ENCODE data around the gene KCNG2.
A peak's percentile ranks its signal among the peaks of the same experiment; 100 is the strongest.

Gene KCNG2

DNA sequence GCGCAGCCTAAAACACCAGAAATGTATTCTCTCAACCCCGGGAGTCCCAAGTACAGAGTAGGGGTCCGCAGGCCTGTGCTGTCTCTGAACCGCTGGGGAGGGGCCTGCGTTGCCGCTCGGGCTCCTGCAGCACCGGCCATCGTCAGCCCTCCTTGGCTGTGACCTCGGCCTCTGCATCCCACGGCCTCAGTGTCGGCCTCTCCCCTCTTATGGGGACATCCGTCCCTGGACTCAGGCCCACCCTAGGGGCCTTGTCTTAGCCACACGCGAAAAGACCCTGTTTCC lies 50.5 kb downstream of the KCNG2 start:
- no peaks in the 10 kb centered on the region; the same call in 1 of the 2 replicates for H3K9me3 ChIP-seq
- no peak overlapping the region for H3K4me3 ChIP-seq
- in situ Hi-C loops (cut with MboI; ENCODE audit: low sequenced_read_pairs), result no loop called here
- H3K36me3 ChIP-seq (replicated peaks), result no peaks in the 10 kb centered on the region
- H3K27me3 ChIP-seq (ENCODE audit: low read depth), result no peaks in the 10 kb centered on the region
- DNase-seq (ENCODE audit: low spot score in 2 of 2), result no peak
- H3K4me1 ChIP-seq, result no peaks in the 10 kb centered on the region

DNA sequence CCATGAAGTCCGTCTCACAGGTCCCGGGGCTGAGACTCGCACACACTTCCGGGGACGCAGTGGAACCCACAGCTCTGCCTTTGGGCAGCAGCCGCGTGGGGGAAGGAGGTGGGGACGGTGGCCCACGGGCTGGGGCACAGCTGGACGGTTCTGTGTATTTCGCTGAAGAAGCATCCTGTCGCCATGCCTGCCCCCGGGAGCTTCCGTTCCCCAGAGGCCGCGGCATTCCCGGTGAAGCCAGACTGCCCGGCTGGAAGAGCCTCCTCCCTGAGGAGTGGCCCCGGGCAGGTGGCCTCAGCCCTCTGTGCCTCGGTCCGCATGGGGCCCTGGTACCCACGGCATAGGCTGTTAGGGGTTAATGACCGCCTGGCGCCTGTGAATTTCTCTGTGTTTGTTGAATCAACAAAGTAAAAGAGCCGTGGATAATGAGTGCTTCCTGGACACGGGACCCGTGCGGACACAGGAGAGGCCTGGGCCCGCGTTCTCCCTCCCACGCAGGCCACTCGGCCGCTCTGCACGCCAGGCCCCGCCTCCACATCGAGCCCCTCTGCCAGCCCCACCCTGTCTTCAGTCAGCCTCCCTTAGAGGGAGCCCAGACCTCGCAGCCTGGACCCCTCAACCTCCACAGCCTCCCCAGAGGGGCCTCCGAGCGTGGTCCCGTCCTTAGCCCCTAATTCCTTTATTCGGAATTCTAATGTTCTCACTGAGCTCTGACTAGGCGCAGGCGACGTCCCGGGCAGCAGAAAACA lies 51.0 kb downstream of the KCNG2 start:
- no peaks in the 10 kb centered on the region for H3K4me1 ChIP-seq
- H3K27me3 ChIP-seq (ENCODE audit: low read depth), result no peaks in the 10 kb centered on the region
- DNase-seq (ENCODE audit: low spot score in 2 of 2), result no peak
- in situ Hi-C loops (cut with MboI; ENCODE audit: low sequenced_read_pairs), result no loop called here
- H3K36me3 ChIP-seq (replicated peaks), result no peaks in the 10 kb centered on the region
- H3K4me3 ChIP-seq, result no peak overlapping the region
- H3K9me3 ChIP-seq, result no peaks in the 10 kb centered on the region; the same call in 1 of the 2 replicates

DNA sequence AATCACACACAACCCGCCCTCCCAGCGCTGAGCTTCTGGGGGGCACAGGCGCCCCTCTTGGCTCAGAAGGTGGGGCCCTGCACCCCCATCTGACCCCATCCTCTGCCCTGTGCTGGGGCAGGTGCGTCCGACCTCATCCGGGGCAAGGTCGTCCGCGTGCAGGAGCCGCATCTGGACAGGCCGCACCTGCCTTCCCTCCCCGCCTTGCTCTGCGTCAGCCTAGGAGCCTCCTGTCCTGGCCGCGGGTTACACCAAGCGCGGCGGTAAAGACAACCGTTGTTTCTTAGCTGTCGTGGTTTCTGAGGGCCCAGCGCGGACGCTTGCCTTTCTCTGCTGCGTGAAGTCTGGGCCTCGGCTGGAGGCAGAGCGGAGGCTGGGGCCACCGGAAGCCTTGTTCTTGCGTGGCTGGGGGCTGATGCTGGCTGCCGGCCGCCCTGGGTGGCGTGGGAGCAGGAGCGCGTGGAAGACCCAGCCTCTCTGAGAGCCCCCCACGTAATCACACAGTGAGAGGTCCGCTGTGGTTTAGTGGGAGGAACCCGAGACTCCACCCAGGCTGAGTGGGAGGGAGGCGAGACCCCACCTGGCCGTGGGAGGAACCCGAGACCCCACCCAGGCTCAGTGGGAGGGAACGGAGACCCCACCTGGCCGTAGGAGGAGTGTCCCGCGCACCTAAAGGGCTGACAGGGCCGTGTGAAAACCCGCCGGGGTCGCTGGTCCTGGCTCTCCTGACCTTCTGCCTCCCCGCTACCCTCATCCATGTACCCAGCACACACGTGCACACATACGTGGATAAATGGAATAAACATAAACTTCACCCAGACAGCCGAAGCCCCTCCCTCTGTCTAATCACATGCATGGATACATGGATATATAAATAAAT lies 51.8 kb downstream of the KCNG2 start:
- Histone ChIP-seq H3K27me3 (ENCODE audit: low read depth) (no peaks in the 10 kb centered on the region), H3K4me3 (no peak overlapping the region), H3K9me3 (no peaks in the 10 kb centered on the region; the same call in 1 of the 2 replicates), H3K4me1 (no peaks in the 10 kb centered on the region), H3K36me3 (replicated peaks) (no peaks in the 10 kb centered on the region)
- in situ Hi-C loops (cut with MboI; ENCODE audit: low sequenced_read_pairs), result no loop called here
- no peak for DNase-seq (ENCODE audit: low spot score in 2 of 2)

DNA sequence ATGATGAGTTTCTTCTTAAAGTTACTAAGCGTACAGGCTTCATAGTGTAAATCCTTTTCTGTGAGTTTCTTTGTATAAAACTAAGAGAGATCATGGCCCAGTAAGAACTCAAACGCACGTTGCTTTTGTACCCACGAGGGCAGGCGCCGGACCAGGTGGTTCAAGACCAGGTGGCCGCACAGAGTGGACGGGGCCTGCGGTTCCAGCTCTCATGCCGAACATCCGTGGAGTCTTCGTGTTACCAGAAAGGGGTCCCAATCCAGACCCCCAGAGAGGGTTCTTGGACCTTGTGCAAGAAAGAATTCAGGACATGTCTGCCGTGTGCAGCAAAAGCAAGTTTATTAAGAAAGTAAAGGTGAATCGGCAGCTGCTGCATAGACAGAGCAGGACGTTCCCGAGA lies 53.0 kb downstream of the KCNG2 start:
- Histone ChIP-seq H3K4me3 (no peak overlapping the region), H3K4me1 (no peaks in the 10 kb centered on the region), H3K27me3 (ENCODE audit: low read depth) (no peaks in the 10 kb centered on the region), H3K9me3 (no peaks in the 10 kb centered on the region; the same call in 1 of the 2 replicates), H3K36me3 (replicated peaks) (no peaks in the 10 kb centered on the region)
- in situ Hi-C loops (cut with MboI; ENCODE audit: low sequenced_read_pairs), result no loop called here
- DNase-seq (ENCODE audit: low spot score in 2 of 2), result no peak

DNA sequence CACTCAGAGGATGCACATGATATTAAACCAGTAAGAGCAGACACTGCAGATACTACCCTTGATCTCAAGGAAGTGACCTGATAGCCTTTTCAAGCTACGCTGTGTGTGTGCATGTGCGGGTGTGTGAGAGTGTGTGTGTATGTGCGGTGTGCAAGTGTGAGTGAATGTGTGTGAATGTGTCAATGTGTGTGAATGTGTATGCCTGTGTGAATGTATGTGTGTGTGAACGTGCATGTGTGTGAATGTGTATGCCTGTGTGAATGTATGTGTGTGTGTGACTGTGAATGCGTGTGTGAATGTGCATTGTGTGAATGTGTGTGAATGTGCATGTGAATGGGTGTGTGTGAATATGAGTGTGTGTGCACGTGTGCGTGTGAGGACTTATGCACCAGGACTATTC lies 53.8 kb downstream of the KCNG2 start:
- Histone ChIP-seq H3K9me3 (no peaks in the 10 kb centered on the region; the same call in 1 of the 2 replicates), H3K27me3 (ENCODE audit: low read depth) (no peaks in the 10 kb centered on the region), H3K36me3 (replicated peaks) (no peaks in the 10 kb centered on the region), H3K4me1 (no peaks in the 10 kb centered on the region), H3K4me3 (no peak overlapping the region)
- in situ Hi-C loops (cut with MboI; ENCODE audit: low sequenced_read_pairs), result no loop called here
- no peak for DNase-seq (ENCODE audit: low spot score in 2 of 2)

DNA sequence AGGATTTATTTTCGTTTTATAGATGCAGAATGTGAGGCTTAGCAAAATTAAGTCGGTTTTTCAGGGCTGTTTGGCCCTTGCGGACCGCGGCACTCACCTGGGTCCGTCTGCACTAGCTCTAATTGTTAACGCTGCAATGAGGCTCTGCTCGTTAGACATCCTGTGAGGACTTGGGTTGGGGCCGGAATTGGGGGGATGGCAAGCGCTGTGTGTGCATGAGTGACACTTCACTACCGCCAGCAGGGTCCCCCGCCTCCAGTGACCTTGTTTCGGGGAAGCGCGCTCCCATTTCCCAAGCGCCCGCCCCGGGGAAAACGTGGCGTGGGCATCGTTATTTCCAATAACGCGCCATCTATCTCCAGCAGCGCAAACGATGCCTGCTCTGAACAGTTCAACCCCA lies 54.2 kb downstream of the KCNG2 start:
- no peaks in the 10 kb centered on the region; the same call in 1 of the 2 replicates for H3K9me3 ChIP-seq
- DNase-seq (ENCODE audit: low spot score in 2 of 2), result no peak
- H3K4me3 ChIP-seq, result no peak overlapping the region
- no peaks in the 10 kb centered on the region for H3K4me1 ChIP-seq
- H3K27me3 ChIP-seq (ENCODE audit: low read depth), result no peaks in the 10 kb centered on the region
- in situ Hi-C loops (cut with MboI; ENCODE audit: low sequenced_read_pairs), result no loop called here
- no peaks in the 10 kb centered on the region for H3K36me3 ChIP-seq (replicated peaks)

DNA sequence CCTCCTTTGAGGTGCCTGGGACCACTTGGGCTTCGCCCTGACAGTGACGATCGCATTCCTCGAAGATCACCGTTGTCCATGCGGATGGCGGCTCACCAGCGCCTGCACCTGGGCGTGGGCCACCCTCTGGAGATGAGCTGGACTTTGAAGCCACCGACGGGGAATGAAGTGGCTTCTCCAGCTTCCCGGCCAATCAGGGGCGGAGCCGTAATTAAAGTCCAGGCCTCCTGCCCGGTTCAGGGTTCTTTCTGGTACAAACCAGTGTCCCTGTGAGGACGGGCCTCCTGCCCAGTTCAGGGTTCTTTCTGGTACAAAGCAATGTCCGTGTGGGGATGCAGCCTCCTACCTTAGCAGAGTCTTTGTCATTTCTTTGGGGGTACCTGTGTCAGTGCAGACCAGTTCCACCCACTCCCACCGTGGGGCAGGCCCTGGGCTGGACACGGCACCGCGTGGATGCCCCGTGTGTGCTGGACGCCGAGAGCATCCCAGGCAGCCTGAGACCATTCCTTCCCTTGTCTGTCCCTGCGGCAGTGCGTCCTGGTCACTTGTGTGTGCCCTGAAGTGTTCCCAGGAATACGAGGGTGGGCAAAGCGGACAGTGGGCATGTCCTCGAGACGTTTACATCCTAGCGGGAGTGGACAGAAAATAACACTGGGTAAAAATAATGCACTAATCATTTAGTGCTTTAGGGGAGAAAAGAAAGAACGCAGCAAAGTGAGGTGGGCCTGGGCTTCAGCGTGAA lies 55.0 kb downstream of the KCNG2 start:
- in situ Hi-C loops (cut with MboI; ENCODE audit: low sequenced_read_pairs), result no loop called here
- no peaks in the 10 kb centered on the region for H3K27me3 ChIP-seq (ENCODE audit: low read depth)
- DNase-seq (ENCODE audit: low spot score in 2 of 2), result no peak
- no peaks in the 10 kb centered on the region for H3K36me3 ChIP-seq (replicated peaks)
- H3K9me3 ChIP-seq, result no peaks in the 10 kb centered on the region; the same call in 1 of the 2 replicates
- H3K4me1 ChIP-seq, result no peaks in the 10 kb centered on the region
- no peak overlapping the region for H3K4me3 ChIP-seq

DNA sequence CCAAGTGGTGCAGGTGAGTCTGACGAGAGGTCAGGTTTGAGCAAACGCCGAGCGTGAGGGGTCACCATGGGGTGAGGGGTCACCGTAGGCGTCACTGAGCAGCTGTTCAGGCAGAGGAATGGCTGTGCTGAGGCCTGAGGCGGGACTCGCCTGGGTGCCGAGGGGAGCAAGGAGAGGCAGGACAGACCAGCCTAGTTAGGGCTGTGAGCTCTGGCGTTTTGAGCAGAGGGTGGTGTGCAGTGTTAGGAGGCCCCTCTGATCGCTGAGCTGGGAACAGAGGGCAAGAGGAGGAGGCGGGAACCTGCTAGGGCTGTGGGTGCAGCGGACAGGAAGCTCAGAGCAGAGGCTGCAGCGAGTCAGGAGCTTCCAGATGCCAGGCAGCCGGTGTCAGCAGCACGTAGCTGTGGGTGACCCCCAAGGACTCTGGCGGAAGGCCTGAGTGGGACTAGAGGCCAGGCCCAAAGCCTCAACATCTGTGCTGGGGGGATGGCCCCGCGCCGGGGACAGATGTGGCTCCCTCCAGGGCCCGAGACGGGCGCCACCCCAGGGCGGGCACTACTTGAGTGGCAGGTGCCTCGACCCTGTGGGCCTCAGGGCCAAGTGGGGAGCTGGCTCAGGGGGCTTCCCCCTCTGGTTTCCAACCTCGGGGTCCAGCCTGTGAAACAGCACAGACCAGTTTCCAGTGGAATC lies 55.7 kb downstream of the KCNG2 start:
- H3K27me3 ChIP-seq (ENCODE audit: low read depth), result no peaks in the 10 kb centered on the region

DNA sequence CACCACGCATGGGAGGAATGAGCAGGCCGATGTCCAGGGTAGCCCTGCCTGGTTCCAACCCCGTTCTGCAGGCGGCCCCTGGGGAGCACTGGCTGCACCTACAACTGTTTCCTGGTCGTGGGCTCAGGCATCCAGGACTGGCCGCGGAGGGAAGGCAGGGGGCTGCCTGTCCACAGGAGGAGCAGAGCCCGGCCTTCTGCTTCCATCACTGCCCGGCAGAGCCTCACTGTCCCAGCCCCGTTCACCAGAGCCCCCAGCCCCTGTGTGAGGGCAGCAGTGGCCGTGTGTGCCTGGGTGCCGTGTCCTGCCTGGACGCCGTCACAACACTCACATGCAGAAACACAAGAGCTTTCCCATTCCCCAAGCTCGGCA lies 56.2 kb downstream of the KCNG2 start:
- in situ Hi-C loops (cut with MboI; ENCODE audit: low sequenced_read_pairs), result no loop called here
- H3K9me3 ChIP-seq, result no peaks in the 10 kb centered on the region; the same call in 1 of the 2 replicates

More for the DNA sequence above, 55.7 kb downstream of the KCNG2 start:
- Histone ChIP-seq H3K4me1 (no peaks in the 10 kb centered on the region), H3K36me3 (replicated peaks) (no peaks in the 10 kb centered on the region), H3K9me3 (no peaks in the 10 kb centered on the region; the same call in 1 of the 2 replicates), H3K4me3 (no peak overlapping the region)
- no peak for DNase-seq (ENCODE audit: low spot score in 2 of 2)
- in situ Hi-C loops (cut with MboI; ENCODE audit: low sequenced_read_pairs), result no loop called here

DNA sequence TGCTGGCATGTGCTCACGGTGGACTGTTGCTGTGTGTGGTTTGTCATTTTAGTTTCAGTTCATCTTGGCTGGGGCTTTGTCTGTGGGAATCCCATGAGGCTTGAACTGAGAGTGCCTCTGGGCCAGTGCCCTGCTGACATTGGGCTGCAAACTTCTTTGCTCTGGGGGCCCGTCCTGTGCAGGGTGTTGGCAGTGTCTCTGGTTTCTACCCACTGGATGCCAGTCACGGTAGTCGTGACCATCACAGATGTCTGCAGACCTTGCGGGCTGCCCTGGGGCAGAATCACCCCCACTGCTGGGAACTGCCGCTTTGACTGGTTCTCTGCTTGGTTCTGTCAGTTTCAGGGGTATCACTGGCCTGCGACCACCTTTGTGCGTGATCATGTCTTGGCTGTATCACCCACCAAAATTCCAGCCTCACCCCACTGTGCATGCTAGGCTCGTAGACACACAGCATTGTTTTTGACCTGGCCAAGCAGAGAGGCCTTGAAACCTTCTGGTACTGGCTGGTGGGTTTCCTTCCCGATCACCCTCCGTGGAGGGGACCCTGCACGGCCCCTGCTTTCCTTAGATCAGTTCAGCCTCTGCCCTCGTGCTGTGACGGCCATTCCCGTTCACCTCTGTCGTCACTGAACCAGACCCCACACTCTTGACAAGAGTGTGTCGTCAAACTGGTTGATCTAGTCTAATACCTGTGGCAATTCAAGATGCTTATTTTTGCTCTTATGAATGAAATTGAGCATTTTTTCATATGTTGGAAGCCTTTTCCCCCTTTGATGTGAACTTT lies 57.6 kb downstream of the KCNG2 start:
- in situ Hi-C loops (cut with MboI; ENCODE audit: low sequenced_read_pairs), result no loop called here
- Histone ChIP-seq H3K27me3 (ENCODE audit: low read depth) (no peaks in the 10 kb centered on the region), H3K4me1 (no peaks in the 10 kb centered on the region), H3K4me3 (no peak overlapping the region), H3K9me3 (no peaks in the 10 kb centered on the region; the same call in 1 of the 2 replicates), H3K36me3 (replicated peaks) (no peaks in the 10 kb centered on the region)
- no peak for DNase-seq (ENCODE audit: low spot score in 2 of 2)

More for the DNA sequence above, 56.2 kb downstream of the KCNG2 start:
- Histone ChIP-seq H3K4me3 (no peak overlapping the region), H3K27me3 (ENCODE audit: low read depth) (no peaks in the 10 kb centered on the region), H3K4me1 (no peaks in the 10 kb centered on the region), H3K36me3 (replicated peaks) (no peaks in the 10 kb centered on the region)
- no peak for DNase-seq (ENCODE audit: low spot score in 2 of 2)

DNA sequence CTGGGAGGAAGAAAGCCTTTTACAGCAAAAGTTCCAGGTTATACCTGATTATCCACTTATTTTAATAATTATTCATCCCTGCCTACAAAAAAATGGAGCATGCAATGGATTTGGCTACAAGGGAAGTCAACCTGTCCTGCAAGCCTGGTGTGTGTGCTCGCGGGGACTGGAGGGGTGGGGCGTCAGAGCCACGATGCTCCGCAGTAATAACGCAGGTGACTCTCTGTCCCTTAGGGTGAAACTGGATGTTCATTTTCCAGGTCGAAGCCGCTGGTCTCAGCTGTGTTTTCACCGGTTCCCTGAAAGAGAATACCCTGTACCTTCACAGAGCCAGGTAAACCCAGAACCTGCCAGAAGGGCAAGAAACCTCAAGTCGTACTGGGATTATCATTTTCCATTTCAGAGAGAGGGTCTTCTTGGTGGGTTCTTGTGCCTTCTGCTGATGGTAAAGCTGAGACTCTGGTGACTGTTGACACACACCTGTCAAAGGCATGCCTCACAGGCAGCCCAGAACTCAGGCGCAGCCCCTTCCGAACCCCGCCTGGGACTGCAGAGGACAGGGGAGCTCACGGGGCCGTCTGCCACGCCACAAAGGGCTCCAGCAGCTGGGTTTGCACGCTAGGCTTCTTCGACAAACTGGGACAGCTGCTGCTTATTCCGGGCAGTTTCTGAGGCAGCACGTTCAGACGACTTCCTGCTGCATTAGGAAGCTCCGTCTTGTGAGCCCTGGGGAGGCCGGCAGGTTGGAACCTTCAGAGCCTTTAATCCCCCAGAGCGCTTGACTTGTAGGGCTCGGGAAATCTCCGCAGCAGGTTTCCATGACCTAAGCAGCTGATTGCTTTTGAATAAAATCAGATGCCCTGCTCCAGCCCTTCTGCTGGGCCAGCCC lies 58.6 kb downstream of the KCNG2 start:
- Histone ChIP-seq H3K27me3 (ENCODE audit: low read depth) (no peaks in the 10 kb centered on the region), H3K9me3 (no peaks in the 10 kb centered on the region), H3K4me3 (no peak overlapping the region), H3K36me3 (replicated peaks) (no peaks in the 10 kb centered on the region), H3K4me1 (no peaks in the 10 kb centered on the region)
- in situ Hi-C loops (cut with MboI; ENCODE audit: low sequenced_read_pairs), result no loop called here
- DNase-seq (ENCODE audit: low spot score in 2 of 2), result peak in 1 of 2 experiments; percentile 35

DNA sequence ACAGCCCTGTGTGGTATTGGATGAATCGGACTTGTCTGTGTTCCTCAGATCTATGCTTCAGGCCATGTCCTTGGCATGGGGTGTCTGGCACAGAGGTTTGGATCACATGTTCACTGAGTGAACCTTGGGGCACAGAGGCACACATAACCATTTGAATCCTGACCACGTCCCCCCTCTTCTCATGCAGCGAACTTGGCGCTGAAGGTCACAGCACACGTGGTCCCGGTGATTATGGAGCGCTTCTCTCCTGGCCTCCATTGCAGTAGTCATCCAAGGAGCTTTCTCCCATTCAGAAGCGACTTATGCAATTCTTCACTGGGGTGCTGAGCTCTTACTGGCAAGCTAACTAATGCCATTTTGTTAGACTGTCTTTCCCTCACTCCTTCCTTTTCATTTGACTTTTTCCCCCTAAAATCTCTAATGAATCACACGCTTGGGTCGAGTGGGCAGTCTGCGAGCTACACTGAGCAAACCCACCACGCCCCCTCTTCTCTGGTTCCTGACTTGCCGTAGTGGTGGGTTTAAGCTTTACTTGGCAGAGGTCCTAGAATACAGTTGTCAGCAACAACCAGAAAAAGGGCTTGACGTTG lies 59.4 kb downstream of the KCNG2 start:
- no peak for DNase-seq (ENCODE audit: low spot score in 2 of 2)
- in situ Hi-C loops (cut with MboI; ENCODE audit: low sequenced_read_pairs), result no loop called here
- no peaks in the 10 kb centered on the region for H3K36me3 ChIP-seq (replicated peaks)

More for the DNA sequence above, 59.4 kb downstream of the KCNG2 start:
- Histone ChIP-seq H3K27me3 (ENCODE audit: low read depth) (no peaks in the 10 kb centered on the region), H3K9me3 (no peaks in the 10 kb centered on the region), H3K4me1 (no peaks in the 10 kb centered on the region), H3K4me3 (no peak overlapping the region)
